ENCODE results near the gene CDK14.

The CDK14 gene

DNA sequence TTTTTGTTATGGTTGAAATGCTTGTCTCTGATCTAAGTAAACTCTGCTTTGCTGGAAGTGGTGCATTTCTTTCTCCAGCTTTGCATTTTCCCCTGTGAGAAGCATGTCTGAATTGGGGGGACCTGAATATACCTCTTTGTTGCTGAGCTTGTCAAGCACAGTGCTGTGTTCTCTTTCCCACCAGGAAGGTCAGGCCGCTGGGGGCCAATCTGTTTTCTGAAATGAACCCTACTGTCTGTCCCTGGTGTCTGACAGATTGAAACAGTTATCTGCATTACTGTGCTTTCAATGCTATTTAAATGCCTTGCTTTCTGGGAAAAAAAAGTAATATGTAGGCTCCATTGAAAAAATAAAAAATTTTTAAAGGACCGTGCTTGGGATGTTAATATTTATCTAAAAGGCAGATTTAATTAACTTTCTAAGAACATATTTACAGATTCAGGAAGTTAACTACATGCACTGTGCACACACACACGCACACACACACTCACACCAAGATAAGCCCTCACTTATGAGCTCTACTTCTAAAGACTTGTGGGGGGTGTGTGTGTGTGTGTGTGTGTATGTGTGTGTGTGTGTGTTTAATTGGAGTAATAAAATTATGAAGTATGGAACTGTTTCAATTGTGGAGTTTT is 541.1 kb downstream of the CDK14 start:
- no peak overlapping the region for H3K23ac ChIP-seq (ENCODE audit: low read length)
- H3K14ac ChIP-seq (ENCODE audit: low read length): no peak overlapping the region
- no peaks in the 10 kb centered on the region for H3K36me3 ChIP-seq (ENCODE audit: control insufficient read depth in 1 of 2, insufficient read depth in 2 of 2, low read length in 2 of 2)
- no peak for DNase-seq
- H4K12ac ChIP-seq (ENCODE audit: low read depth, low read length): no peak overlapping the region
- no peak overlapping the region for H3K18ac ChIP-seq (ENCODE audit: low read length)
- no peaks in the 10 kb centered on the region for H3K4me1 ChIP-seq (ENCODE audit: control insufficient read depth in 1 of 2, insufficient read depth in 2 of 2, low read length in 2 of 2)
- H2AK5ac ChIP-seq (ENCODE audit: low read length): no peak overlapping the region
- no peaks in the 10 kb centered on the region for H3K27me3 ChIP-seq (ENCODE audit: insufficient read depth, low read length)
- no peak overlapping the region for H4K91ac ChIP-seq (ENCODE audit: low read depth, low read length)
- no peak overlapping the region for H3K4me2 ChIP-seq (ENCODE audit: low read length)
- H3K4ac ChIP-seq (ENCODE audit: low read depth, low read length): no peak overlapping the region
- no peak overlapping the region for H4K8ac ChIP-seq (ENCODE audit: low read depth, low read length)
- no CpG with 5 or more reads among the region's 3 CpGs for WGBS (ENCODE audit: extremely low coverage, insufficient coverage, insufficient read length)
- H2BK12ac ChIP-seq (ENCODE audit: low read length): no peak overlapping the region
- H3K9me3 ChIP-seq (ENCODE audit: insufficient read depth, low read depth, low read length): no peaks in the 10 kb centered on the region
- H3K79me1 ChIP-seq (ENCODE audit: low read length): no peaks in the 10 kb centered on the region
- H2AFZ ChIP-seq (ENCODE audit: insufficient read depth, low read length, poor library complexity): no peak overlapping the region
- no peak overlapping the region for H2BK5ac ChIP-seq (ENCODE audit: low read depth, low read length, poor library complexity)
- H3K9ac ChIP-seq (ENCODE audit: low read length): no peak overlapping the region
- no peaks in the 10 kb centered on the region for H3K79me2 ChIP-seq (ENCODE audit: control insufficient read depth, insufficient read depth, low read length, poor library complexity)
- no peak overlapping the region for H2BK120ac ChIP-seq (ENCODE audit: insufficient read depth, low read length, poor library complexity)
- H3K27ac ChIP-seq (ENCODE audit: low read depth, low read length): no peak overlapping the region
- no peak overlapping the region for H3K4me3 ChIP-seq (ENCODE audit: low read depth, low read length)

DNA sequence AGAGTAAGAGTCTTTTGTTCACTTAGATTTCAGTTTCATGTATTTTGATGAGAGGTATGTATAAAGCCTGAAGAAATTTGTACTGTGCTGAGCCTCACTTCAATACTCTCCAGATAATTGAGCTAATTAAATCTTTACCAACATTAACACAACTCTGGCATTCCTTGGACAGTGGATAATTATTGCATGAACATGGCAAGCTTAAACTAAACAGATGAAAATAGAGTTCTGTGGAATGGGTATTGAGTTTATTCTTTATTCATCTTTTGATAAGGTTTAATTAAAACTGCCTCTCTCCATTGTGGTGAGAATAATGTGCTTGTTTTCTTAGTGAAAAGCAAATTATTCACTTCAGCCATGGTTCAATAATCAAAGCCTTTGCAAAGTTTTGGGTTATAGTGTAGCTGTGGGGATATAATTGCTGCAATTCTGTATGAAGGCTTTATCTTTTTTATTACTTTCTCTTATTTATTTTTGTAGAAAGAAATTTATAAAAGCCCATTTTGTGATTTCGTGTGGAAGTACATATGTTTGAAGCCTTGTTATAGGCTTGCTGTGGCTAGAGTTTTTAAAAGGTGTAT is 541.8 kb downstream of the CDK14 start:
- Histone ChIP-seq H3K18ac (ENCODE audit: low read length) (no peak overlapping the region), H4K12ac (ENCODE audit: low read depth, low read length) (no peak overlapping the region), H3K14ac (ENCODE audit: low read length) (no peak overlapping the region), H3K27ac (ENCODE audit: low read depth, low read length) (no peak overlapping the region), H3K4me2 (ENCODE audit: low read length) (no peak overlapping the region), H2BK12ac (ENCODE audit: low read length) (no peak overlapping the region), H3K23ac (ENCODE audit: low read length) (no peak overlapping the region), H2AK5ac (ENCODE audit: low read length) (no peak overlapping the region), H3K79me1 (ENCODE audit: low read length) (no peaks in the 10 kb centered on the region), H3K27me3 (ENCODE audit: insufficient read depth, low read length) (no peaks in the 10 kb centered on the region), H4K8ac (ENCODE audit: low read depth, low read length) (no peak overlapping the region), H2BK120ac (ENCODE audit: insufficient read depth, low read length, poor library complexity) (no peak overlapping the region), H3K36me3 (ENCODE audit: control insufficient read depth in 1 of 2, insufficient read depth in 2 of 2, low read length in 2 of 2) (no peaks in the 10 kb centered on the region), H4K91ac (ENCODE audit: low read depth, low read length) (no peak overlapping the region), H3K4ac (ENCODE audit: low read depth, low read length) (no peak overlapping the region), H3K9ac (ENCODE audit: low read length) (no peak overlapping the region), H3K79me2 (ENCODE audit: control insufficient read depth, insufficient read depth, low read length, poor library complexity) (no peaks in the 10 kb centered on the region), H2BK5ac (ENCODE audit: low read depth, low read length, poor library complexity) (no peak overlapping the region), H3K9me3 (ENCODE audit: insufficient read depth, low read depth, low read length) (no peaks in the 10 kb centered on the region), H2AFZ (ENCODE audit: insufficient read depth, low read length, poor library complexity) (no peak overlapping the region), H3K4me1 (ENCODE audit: control insufficient read depth in 1 of 2, insufficient read depth in 2 of 2, low read length in 2 of 2) (no peaks in the 10 kb centered on the region), H3K4me3 (ENCODE audit: low read depth, low read length) (no peak overlapping the region)
- no peak for DNase-seq
- WGBS (ENCODE audit: extremely low coverage, insufficient coverage, insufficient read length): no CpG with 5 or more reads among the region's 1 CpG

DNA sequence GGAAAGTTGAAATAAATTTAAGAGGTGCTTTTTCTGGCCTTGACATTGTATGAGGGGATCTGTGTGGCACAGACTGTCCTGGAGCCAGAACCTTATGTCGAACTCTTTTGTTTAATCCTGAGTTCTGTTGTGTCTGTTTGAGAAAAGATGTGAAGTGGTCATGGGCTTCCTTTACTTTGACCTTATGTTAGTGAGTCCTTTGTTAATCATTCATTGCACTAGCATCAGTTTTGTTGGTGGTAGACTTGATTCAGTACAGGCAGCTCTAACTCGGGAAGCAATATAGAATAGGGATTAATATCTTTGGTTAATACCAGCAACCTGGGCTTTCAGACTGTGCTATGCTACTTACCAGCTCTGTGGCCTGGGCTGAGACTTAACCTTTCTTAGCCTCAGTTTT is 544.2 kb downstream of the CDK14 start:
- Histone ChIP-seq H3K27ac (ENCODE audit: low read depth, low read length) (no peak overlapping the region), H3K9ac (ENCODE audit: low read length) (no peak overlapping the region), H3K27me3 (ENCODE audit: insufficient read depth, low read length) (no peaks in the 10 kb centered on the region), H2BK120ac (ENCODE audit: insufficient read depth, low read length, poor library complexity) (no peak overlapping the region), H2AFZ (ENCODE audit: insufficient read depth, low read length, poor library complexity) (no peak overlapping the region), H3K4me2 (ENCODE audit: low read length) (no peak overlapping the region), H3K79me2 (ENCODE audit: control insufficient read depth, insufficient read depth, low read length, poor library complexity) (no peaks in the 10 kb centered on the region), H3K18ac (ENCODE audit: low read length) (no peak overlapping the region), H3K4me1 (ENCODE audit: control insufficient read depth in 1 of 2, insufficient read depth in 2 of 2, low read length in 2 of 2) (no peaks in the 10 kb centered on the region), H2AK5ac (ENCODE audit: low read length) (no peak overlapping the region), H3K4ac (ENCODE audit: low read depth, low read length) (no peak overlapping the region), H3K14ac (ENCODE audit: low read length) (no peak overlapping the region), H3K4me3 (ENCODE audit: low read depth, low read length) (no peak overlapping the region), H3K9me3 (ENCODE audit: insufficient read depth, low read depth, low read length) (no peaks in the 10 kb centered on the region), H3K23ac (ENCODE audit: low read length) (no peak overlapping the region), H3K79me1 (ENCODE audit: low read length) (no peaks in the 10 kb centered on the region), H4K12ac (ENCODE audit: low read depth, low read length) (no peak overlapping the region), H4K91ac (ENCODE audit: low read depth, low read length) (no peak overlapping the region), H2BK12ac (ENCODE audit: low read length) (no peak overlapping the region), H2BK5ac (ENCODE audit: low read depth, low read length, poor library complexity) (no peak overlapping the region), H4K8ac (ENCODE audit: low read depth, low read length) (no peak overlapping the region), H3K36me3 (ENCODE audit: control insufficient read depth in 1 of 2, insufficient read depth in 2 of 2, low read length in 2 of 2) (no peaks in the 10 kb centered on the region)
- WGBS (ENCODE audit: extremely low coverage, insufficient coverage, insufficient read length): no CpG with 5 or more reads among the region's 2 CpGs
- DNase-seq: no peak

DNA sequence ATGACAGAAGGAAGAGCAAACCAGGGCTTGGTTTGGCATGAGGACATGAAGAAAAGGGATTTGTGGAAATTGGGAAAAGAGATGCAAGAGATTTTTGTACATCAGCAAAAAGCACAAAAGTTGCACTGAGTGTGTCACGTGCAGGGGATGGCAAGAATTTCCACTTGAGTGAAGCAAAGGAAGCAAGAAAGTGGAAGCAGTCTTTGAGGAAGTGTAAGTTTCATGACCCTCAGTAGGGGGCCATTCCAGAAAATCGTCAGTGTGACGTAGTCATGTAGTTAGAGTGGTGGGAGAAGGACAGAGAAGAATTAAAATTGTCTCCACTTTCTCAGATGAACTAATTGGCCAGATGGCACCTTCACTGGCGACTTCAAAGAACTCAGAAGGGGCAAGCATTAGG is 544.9 kb downstream of the CDK14 start:
- no CpG with 5 or more reads among the region's 4 CpGs for WGBS (ENCODE audit: extremely low coverage, insufficient coverage, insufficient read length)
- Histone ChIP-seq H3K9me3 (ENCODE audit: insufficient read depth, low read depth, low read length) (no peaks in the 10 kb centered on the region), H2BK120ac (ENCODE audit: insufficient read depth, low read length, poor library complexity) (no peak overlapping the region), H3K4me2 (ENCODE audit: low read length) (no peak overlapping the region), H2AK5ac (ENCODE audit: low read length) (no peak overlapping the region), H3K9ac (ENCODE audit: low read length) (no peak overlapping the region), H3K79me1 (ENCODE audit: low read length) (no peaks in the 10 kb centered on the region), H3K18ac (ENCODE audit: low read length) (no peak overlapping the region), H3K79me2 (ENCODE audit: control insufficient read depth, insufficient read depth, low read length, poor library complexity) (no peaks in the 10 kb centered on the region), H3K4me1 (ENCODE audit: control insufficient read depth in 1 of 2, insufficient read depth in 2 of 2, low read length in 2 of 2) (no peaks in the 10 kb centered on the region), H3K27ac (ENCODE audit: low read depth, low read length) (no peak overlapping the region), H4K91ac (ENCODE audit: low read depth, low read length) (no peak overlapping the region), H3K27me3 (ENCODE audit: insufficient read depth, low read length) (no peaks in the 10 kb centered on the region), H3K36me3 (ENCODE audit: control insufficient read depth in 1 of 2, insufficient read depth in 2 of 2, low read length in 2 of 2) (no peaks in the 10 kb centered on the region), H2BK5ac (ENCODE audit: low read depth, low read length, poor library complexity) (no peak overlapping the region), H3K4me3 (ENCODE audit: low read depth, low read length) (no peak overlapping the region), H3K23ac (ENCODE audit: low read length) (no peak overlapping the region), H4K8ac (ENCODE audit: low read depth, low read length) (no peak overlapping the region), H2BK12ac (ENCODE audit: low read length) (no peak overlapping the region), H4K12ac (ENCODE audit: low read depth, low read length) (no peak overlapping the region), H3K14ac (ENCODE audit: low read length) (no peak overlapping the region), H3K4ac (ENCODE audit: low read depth, low read length) (no peak overlapping the region), H2AFZ (ENCODE audit: insufficient read depth, low read length, poor library complexity) (no peak overlapping the region)
- no peak for DNase-seq
